ENCODE data around the gene USHBP1. TPM values are rescaled to one million over a fixed set of nuclear protein-coding genes. Genes with fewer than 3 reads are reported as not detected.
A peak's percentile ranks its signal among the peaks of the same experiment; 100 is the strongest.

The USHBP1 gene
- total RNA-seq, 2 donors from 2014 or later, result 3.5 to 8.4 TPM

- TF ChIP-seq CTCF (IDR thresholded peaks at IDR 0.05) (no peak), POLR2A (IDR thresholded peaks at IDR 0.05) (no peak), POLR2AphosphoS5 (IDR thresholded peaks at IDR 0.05) (no peak)
- H3K4me1 ChIP-seq (replicated peaks), result no peaks in the 10 kb centered on the region
- DNase-seq (ENCODE audit: low spot score), result no peak
- 52% methylated on average over 14 of the region's 14 CpGs for WGBS
- H3K36me3 ChIP-seq, result peaks cover 0 to 4% of the 10 kb centered on the region in 2 donors
- H3K9me3 ChIP-seq, result no peaks in the 10 kb centered on the region
- intact Hi-C loops (cut with DNase I), result no loop called here
- no peak overlapping the region for H3K4me3 ChIP-seq
- H3K27ac ChIP-seq, result no peak overlapping the region
- no peaks in the 10 kb centered on the region for H3K27me3 ChIP-seq (replicated peaks; ENCODE audit: insufficient read depth)
Observed at GRCh38 chr19:17220207-17220758, 44.3 kb downstream of the USHBP1 start.

- WGBS, result 100% methylated on average over 7 of the region's 8 CpGs
- intact Hi-C loops (cut with DNase I), result no loop called here
- TF ChIP-seq CTCF (IDR thresholded peaks at IDR 0.05), result no peak
- TF ChIP-seq POLR2A (IDR thresholded peaks at IDR 0.05), result no peak
- no peak for TF ChIP-seq POLR2AphosphoS5 (IDR thresholded peaks at IDR 0.05)
- peaks cover 0 to 4% of the 10 kb centered on the region in 2 donors for H3K36me3 ChIP-seq
- no peak overlapping the region for H3K27ac ChIP-seq
- no peaks in the 10 kb centered on the region for H3K27me3 ChIP-seq (replicated peaks; ENCODE audit: insufficient read depth)
- no peak overlapping the region for H3K4me3 ChIP-seq
- no peaks in the 10 kb centered on the region for H3K4me1 ChIP-seq (replicated peaks)
- no peaks in the 10 kb centered on the region for H3K9me3 ChIP-seq
- DNase-seq (ENCODE audit: low spot score), result no peak
Observed at GRCh38 chr19:17219286-17219685, 45.3 kb downstream of the USHBP1 start.

GRCh38 chr19:17216058-17216670 is 48.4 kb downstream of the USHBP1 start:
- no peak overlapping the region for H3K27ac ChIP-seq
- H3K27me3 ChIP-seq (replicated peaks; ENCODE audit: insufficient read depth), result no peaks in the 10 kb centered on the region
- H3K4me1 ChIP-seq (replicated peaks), result no peaks in the 10 kb centered on the region
- peak overlapping the region in 1 of 2 donors; percentile 71 for H3K4me3 ChIP-seq
- H3K9me3 ChIP-seq, result no peaks in the 10 kb centered on the region
- TF ChIP-seq CTCF (IDR thresholded peaks at IDR 0.05) (no peak), POLR2AphosphoS5 (IDR thresholded peaks at IDR 0.05) (no peak), POLR2A (IDR thresholded peaks at IDR 0.05) (no peak)
- WGBS, result 80% methylated on average over 13 of the region's 13 CpGs
- intact Hi-C loops (cut with DNase I), result no loop called here
- DNase-seq (ENCODE audit: low spot score), result no peak
- H3K36me3 ChIP-seq, result peaks cover 0 to 4% of the 10 kb centered on the region in 2 donors

- DNase-seq (ENCODE audit: low spot score), result peak; percentile 91
- H3K9me3 ChIP-seq, result no peaks in the 10 kb centered on the region
- 5% methylated on average over 49 of the region's 56 CpGs for WGBS
- H3K4me1 ChIP-seq (replicated peaks), result no peaks in the 10 kb centered on the region
- H3K27ac ChIP-seq, result peak within 1 kb of the TSS; percentile 91 to 92
- intact Hi-C loops (cut with DNase I), result no loop called here
- TF ChIP-seq POLR2AphosphoS5 (IDR thresholded peaks at IDR 0.05) (peak; percentile 94), CTCF (IDR thresholded peaks at IDR 0.05) (no peak), POLR2A (IDR thresholded peaks at IDR 0.05) (peak; percentile 63)
- H3K36me3 ChIP-seq, result peaks cover 0 to 4% of the 10 kb centered on the region in 2 donors
- H3K27me3 ChIP-seq (replicated peaks; ENCODE audit: insufficient read depth), result no peaks in the 10 kb centered on the region
- H3K4me3 ChIP-seq, result peak within 1 kb of the TSS; percentile 56 to 71
Observed at GRCh38 chr19:17215127-17215971, 49.2 kb downstream of the USHBP1 start, which contains the start of gene USE1. Gene USE1 (plus strand): TSS chr19:17215357. CDS start chr19:17215406, 49 bp downstream.

Measured in prostate gland (tissue), 2 donors.